ENCODE results near the gene PICALM. TPM values are rescaled to one million over a fixed set of nuclear protein-coding genes. Genes with fewer than 3 reads are reported as not detected.
A peak's percentile ranks its signal among the peaks of the same experiment; 100 is the strongest.

Gene PICALM
- total and polyA plus RNA-seq, 2 donors (not counting 3 experiments of a cell fraction or from before 2014, with no cell fraction given) = 181 to 202 TPM

- Histone ChIP-seq H3K9me1 (replicated peaks; ENCODE audit: control insufficient read depth, extremely low read depth, insufficient read depth, low read length) (no peaks in the 10 kb centered on the region), H3K9ac (replicated peaks; ENCODE audit: extremely low read depth, insufficient read depth, low read length) (no peak overlapping the region), H3K4me3 (replicated peaks in 1 of 3; ENCODE audit: insufficient read depth in 1 of 3, low read depth in 1 of 3, low read length in 3 of 3) (no peak overlapping the region), H3K36me3 (ENCODE audit: control insufficient read depth in 2 of 2, extremely low read depth in 1 of 2, insufficient read depth in 2 of 2, low read length in 2 of 2) (no peaks in the 10 kb centered on the region), H3K9me3 (replicated peaks; ENCODE audit: control insufficient read depth, insufficient read depth, low read length) (no peaks in the 10 kb centered on the region), H3K27ac (ENCODE audit: insufficient read depth, low read depth, low read length) (no peak overlapping the region), H3K4me1 (ENCODE audit: control insufficient read depth, extremely low read depth, insufficient read depth, low read length) (no peaks in the 10 kb centered on the region), H3K4me2 (ENCODE audit: insufficient read depth, low read length) (peak overlapping the region; percentile 38), H4K20me1 (replicated peaks; ENCODE audit: control insufficient read depth, extremely low read depth, insufficient read depth, low read length) (no peaks in the 10 kb centered on the region), H3K79me2 (ENCODE audit: control insufficient read depth, insufficient read depth, low read length) (no peaks in the 10 kb centered on the region), H3K27me3 (ENCODE audit: control insufficient read depth in 2 of 2, insufficient read depth in 2 of 2, low read length in 2 of 2) (no peaks in the 10 kb centered on the region), H2AFZ (ENCODE audit: low read depth, low read length) (peak overlapping the region; percentile 87)
- TF ChIP-seq FOS (IDR thresholded peaks at IDR 0.05; ENCODE audit: borderline replicate concordance, insufficient read depth, low read length) = no peak
- no peak for TF ChIP-seq GATA2 (IDR thresholded peaks at IDR 0.05; ENCODE audit: insufficient read depth, insufficient read length, low read depth, low read length)
- TF ChIP-seq MYC (IDR thresholded peaks at IDR 0.05; ENCODE audit: low read depth, low read length) = no peak
- TF ChIP-seq POLR2A (IDR thresholded peaks at IDR 0.05; ENCODE audit: low read depth, low read length) = no peak
- no peak for TF ChIP-seq CTCF (IDR thresholded peaks at IDR 0.05; ENCODE audit: extremely low read depth in 1 of 2, insufficient read depth in 1 of 2, low read depth in 1 of 2, low read length in 2 of 2)
- no peak for TF ChIP-seq POLR2AphosphoS5 (IDR thresholded peaks at IDR 0.05; ENCODE audit: insufficient read depth, low read depth, low read length)
- TF ChIP-seq JUN (IDR thresholded peaks at IDR 0.05; ENCODE audit: borderline replicate concordance, insufficient read depth, insufficient read length, low read depth) = no peak
- TF ChIP-seq MAX (IDR thresholded peaks at IDR 0.05; ENCODE audit: insufficient read depth, insufficient read length) = no peak
- no peak for TF ChIP-seq EZH2 (IDR thresholded peaks at IDR 0.05; ENCODE audit: borderline replicate concordance, low read depth, low read length, severe bottlenecking)
- intact Hi-C loops (cut with micrococcal nuclease) = no loop called here
- dilution Hi-C loops (cut with MboI; ENCODE audit: extremely low pct_ligation_motif_present, low sequenced_read_pairs) = no loop called here
- no peak for DNase-seq (ENCODE audit: low read depth, low spot score)
- POLR2A ChIA-PET = no interaction called here
- no peak for FAIRE-seq
- no TSS peak for BruUV-seq (replicated peaks)
- CTCF ChIA-PET = no interaction called here
Measured at GRCh38 chr11:85934596-85935169, 134.2 kb downstream of the PICALM start.

Measured in endothelial cell of umbilical vein (primary cell).